ENCODE results near the gene CCL1.

CCL1 gene, protein sequence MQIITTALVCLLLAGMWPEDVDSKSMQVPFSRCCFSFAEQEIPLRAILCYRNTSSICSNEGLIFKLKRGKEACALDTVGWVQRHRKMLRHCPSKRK

DNA sequence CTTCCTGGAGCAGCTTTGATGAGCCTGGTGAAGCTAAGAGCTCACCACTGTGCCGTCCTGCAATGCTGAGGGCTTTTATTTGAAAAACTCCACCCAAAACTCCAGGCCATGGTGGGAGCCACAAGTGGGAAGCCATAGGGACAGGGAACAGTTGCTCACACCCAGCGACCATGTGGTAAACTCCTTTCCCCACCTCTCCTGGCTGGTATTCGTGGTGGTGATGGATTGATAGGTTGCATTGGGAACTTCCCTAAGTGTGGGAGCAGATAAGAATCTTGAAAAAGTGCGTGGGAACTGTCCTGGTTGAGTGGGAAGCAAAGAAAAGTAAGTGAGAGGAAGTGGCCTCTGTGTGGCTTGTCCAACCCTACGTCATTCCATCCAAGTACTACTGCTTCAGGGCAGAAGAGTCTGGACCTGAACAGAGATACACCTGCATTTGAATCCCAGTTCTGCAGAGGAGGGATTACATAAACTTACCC, at the start of gene CCL1:
TSS of gene CCL1 (minus strand) at position 51 of the 479 bp plus-strand sequence. CDS start 72 bp downstream, outside the sequence.
- no peak for DNase-seq

DNA sequence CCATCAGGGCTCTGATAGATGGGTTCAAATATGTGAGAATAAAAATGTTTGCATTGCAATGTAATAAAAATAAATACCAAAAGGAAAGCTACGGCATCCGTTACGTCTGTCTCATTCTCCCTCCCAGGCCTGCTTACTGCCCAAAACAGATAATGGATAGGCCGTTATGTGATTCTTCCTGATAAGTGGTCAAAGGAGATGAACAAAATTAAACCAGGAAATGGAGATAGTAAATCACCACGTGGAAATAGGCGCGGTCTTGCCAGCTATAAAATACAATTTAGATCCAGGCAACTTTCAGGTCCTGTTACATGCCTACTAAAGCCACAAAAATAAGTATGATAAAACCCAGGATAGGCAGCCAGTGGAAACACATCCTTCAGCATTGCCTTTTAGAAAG, 49.5 kb upstream of the CCL1 start:
- DNase-seq, result peak; percentile 87

DNA sequence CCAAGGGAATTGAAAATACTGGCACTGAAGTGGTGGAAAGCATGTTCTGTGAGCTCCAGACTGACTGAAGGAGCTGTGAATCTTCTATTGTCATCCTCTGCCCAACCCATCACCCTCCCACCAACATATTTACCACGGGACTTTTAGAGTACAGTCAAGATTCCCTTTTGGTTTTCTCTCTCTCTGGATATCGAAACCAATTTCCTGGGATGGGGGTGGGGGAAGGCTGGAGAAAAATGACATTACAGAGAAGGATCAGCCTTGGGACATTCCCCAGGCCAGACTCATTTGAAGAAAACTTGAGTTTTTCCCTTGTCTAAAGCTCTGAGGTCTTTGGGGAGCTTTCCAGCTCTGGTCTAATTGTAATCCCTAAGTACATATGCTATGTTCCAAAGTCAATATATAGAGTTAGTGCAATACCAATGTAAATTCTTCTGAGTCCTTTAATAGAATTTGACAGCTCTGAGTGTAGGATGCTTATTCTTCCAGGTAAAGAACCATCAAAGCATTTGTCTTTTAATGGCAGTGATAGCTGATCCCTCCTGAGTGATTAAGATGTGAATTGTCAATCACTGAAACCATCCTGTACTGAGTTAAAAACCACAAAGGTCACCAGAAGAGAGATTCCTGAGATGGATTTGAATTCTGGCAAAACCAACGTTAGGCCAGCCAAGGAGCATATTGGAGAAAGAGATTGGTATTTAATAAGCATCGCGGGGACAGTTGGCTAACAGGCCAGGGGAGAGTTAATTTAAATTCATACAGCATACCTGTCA, 48.8 kb upstream of the CCL1 start:
- DNase-seq, result no peak

DNA sequence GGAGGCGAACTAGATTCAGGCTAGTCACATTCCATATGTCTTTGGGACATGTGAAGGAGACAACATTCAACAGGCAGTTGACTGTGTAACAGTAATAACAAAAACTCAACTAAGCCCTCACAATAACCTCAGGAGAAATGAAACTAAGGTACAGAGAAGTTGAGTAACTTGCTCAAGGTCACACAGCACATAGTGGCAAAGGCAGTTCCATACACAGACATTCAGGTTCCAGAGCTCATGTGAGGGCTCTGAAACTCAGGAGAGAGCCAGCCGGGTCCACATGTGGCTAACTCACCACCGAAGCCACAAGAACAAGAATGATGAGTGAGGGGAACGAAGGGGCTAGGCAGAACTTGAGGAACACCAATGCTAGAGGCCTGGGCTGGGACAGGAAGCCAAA, 46.3 kb upstream of the CCL1 start:
- DNase-seq, result no peak

DNA sequence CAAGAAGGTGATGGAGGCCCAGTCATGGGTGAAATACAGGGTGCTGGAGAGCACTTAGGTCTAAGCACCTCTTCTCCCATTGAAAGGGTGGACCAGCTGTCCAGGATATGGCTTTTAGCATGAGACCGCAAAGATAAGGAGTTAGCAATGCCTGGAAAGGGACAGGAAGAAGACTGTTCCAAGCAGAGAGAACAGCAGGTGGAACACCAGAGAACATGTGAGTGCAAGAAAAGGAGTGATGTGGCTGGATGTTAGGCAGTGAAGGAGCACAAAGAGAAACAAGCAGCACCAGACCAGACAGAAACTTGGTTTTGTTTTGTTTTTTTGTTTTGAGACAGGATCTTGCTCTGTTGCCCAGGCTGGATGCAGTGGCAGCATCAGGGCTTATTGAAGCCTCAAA, 45.4 kb upstream of the CCL1 start:
- peak; percentile 48 for DNase-seq

DNA sequence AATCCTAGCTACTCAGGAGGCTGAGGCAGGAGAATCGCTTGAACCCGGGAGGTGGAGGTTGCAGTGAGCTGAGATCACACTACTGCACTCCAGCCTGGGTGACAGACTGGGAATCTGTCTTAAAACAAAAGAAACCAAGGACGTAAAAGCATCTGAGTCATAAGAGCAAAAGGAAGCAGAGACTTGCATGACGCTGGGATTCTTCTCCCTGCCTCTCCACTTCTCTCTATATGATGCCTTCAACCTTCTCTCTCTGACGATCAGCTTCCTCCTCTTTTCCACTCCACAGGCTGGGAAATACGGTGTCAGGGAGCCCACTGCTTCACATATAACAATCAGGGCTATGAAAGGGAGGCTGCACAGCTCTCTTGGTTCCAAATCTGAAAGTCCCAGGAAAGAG, 43.2 kb upstream of the CCL1 start:
- DNase-seq, result no peak

DNA sequence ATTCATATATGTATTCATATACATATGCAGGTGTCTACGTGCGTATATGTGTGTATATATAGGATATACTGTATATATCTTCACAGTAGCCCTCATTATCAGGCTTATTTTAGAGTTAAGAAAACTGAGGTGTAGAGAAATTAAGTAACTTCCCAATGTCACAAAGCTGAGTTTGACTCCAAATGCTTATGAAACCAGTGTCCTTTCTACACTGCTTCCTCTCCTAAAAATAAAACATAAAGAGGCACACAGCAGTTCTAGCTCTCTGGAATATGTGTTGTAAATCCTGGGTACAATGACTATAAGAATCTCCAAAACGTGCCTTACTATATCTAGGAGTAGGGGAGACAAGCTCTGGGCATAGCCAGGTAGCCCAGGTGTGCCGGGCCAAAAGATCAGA, 40.0 kb upstream of the CCL1 start:
- no peak for DNase-seq

DNA sequence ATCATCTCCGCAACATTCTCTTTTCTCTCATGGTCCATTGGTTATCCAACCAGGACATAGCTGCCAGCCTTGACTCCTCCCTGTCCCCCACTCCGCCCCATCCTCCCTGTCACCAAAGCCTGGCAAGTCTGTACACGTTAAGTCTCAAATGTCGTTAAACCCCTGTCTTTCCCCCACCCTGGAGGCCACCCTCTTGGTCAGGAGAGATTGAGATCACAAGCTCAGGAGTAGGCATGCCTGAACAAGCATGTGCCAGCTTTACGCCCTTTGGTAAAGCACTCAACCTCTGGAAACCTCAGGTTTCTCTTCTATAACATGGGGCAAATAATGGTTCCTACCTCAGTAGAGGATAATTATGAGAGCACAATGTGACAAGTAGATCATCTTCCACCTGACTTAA, 38.1 kb upstream of the CCL1 start:
- no peak for DNase-seq

DNA sequence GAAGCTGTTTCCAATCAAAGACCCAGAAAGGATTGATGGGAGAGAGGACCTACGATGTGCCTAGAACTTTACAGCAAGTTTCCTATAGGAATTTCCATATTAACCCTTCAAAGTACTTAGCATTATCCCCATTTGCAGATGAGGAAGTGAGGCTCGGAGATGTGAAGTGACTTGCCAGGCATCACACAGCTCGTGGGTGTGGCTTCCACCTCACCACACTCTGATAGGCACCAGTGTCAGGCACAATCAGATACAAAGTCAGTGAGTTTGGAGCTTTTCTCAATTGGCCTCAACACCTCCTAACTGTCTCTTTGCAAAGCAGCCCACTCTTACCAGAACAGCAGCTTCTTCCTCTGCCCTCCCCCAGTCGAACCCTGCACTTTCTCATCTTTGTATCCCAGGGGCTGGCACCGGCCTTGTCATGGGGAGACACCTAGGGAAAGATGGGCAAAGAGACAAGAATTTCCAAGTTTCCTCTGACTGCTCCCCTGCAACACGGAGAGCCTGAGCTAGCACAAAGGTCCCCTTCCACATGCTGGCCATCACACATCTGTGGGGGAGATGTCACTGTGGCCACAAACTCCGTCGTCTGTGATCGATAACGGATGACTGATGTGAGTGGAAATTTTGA, 37.4 kb upstream of the CCL1 start:
- peak; percentile 79 for DNase-seq

DNA sequence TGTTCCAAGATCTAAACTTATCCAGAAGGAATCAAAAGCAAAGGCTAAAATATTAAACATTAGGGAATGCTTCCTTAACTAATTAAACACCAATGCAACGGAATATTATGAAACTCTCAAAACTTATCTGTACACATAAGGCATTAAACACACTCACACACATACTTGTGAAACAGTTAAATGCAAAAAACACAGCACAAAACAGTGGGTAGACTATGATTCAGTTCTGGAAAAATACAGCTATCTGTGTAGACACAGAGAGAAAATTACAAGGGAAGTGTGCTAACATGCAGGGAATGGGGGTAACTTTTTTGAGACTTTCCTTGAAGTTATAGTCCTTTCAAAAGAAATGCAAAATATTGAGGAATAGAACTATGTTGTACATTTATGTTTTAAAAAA, 36.7 kb upstream of the CCL1 start:
- no peak for DNase-seq

DNA sequence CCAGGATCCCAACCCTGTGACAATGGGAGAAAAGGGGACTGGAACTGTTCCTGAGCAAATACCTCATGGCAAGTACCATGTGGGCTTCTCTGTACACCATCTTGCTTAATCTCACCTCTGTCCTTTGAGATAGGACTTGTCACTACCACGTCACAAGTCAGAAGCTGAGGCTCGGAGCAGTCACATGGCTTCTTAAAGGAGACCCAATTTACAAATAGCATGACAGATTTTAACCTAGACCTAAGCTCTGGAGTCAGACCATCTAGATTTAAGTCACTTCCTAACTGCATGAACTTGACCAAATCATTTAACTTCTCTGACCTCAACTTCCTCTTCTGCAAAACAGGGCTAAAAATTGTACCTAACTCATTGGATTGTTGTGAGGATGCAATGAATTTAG, 36.0 kb upstream of the CCL1 start:
- peak; percentile 82 for DNase-seq

DNA sequence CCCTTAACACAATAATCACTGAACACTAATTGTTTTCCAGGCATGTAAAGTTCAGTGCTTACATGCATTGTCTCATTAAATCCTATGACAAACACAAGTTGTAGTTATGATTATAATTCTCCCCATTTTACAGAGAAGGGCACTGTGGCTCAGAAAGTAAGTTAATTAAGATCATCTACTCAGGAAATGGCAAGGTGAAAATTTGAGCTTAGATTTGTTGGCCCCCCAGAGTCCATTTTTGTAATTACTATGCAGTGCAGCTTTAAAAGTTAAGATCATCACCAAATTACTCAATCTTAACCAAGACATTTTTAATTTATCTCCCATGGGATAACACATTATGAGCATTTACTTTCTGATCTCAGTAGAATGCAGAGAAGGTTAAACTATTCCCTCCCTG, 34.2 kb upstream of the CCL1 start:
- DNase-seq, result no peak

DNA sequence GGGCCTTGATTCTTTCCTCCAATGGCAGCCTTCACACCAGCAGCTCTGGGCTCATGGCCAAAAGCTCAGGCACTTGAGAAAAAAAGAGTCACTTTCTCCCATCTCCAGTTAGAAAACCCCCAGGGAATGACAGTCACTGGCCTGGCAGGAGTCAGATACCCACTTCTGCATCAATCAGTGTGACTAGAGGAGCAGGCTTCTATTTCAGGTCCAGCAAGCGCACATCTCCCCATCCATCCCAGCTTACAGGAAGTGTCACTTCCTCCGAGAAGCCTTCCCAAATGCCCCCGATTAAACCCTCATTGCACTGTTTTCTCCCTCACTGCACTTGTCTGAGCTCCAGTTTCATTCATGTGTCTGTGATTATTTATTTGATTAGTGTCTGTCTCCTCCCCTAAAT, 30.4 kb upstream of the CCL1 start:
- no peak for DNase-seq

DNA sequence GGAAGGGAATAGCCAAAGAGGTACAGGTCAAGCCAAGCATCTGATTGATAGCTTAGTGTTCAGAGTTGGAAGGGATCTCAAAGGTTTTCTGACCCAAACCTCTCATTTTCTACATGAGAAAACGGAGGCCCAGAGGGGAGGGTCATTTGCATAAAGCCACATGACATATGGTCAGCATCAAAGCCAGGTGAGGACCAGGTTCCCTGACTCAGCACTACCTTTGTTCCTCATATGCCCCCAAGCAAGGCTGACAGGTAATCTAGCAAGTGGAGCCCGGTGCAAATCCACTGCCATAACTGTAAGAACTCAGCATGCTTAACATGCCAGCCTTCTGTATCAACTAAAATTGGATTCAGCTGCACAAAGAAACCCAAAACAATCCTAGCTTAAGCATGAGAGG, 28.2 kb upstream of the CCL1 start:
- no peak for DNase-seq

DNA sequence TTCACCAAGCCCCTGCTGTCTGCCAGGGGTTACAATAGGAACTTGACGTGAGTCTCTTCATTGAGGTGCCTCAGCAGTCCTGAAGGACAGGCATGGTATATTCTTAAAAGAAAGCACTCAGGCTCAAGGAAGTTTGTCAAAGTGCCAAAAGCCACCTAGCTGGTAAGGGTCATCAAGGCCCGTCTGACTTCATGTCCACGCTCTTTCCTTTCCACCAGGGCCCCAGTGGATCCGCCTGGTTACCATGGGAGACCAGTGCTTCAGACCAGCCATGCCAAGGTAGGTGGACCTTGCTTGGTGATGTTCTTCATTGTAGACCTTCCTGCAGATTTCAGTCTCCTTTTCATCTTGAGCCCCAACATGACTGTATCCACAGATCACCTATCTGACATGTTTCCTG, 27.6 kb upstream of the CCL1 start:
- no peak for DNase-seq

DNA sequence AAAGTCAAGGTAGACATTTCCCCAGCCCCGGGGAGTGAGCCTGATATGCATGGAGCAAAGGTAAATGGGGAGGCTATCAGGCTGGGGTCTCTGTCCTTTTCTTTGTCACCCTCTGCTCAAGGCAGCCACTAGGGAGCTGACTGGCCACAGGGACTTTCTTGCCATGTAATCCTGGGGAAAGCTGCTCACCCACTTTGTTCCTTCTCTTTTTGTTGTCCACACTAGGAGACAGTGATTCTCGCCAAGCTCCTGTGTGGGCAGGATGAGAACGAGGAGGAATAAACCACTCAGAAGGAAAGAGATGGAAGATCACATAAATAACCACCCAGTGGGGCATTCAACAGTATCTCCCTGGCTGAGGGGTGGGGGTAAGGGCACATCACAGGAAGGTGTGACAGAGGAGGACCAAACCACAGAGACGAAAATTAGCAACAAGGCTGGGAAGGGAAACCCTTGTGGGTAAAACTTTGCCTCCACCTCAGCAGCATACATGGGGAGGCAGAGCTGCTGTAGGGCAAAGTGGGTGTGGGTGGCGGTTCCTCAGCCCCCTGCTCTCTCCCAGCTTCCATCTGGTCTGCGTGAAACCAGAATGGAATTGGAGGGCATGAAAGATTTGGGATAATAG, 26.2 kb upstream of the CCL1 start:
- no peak for DNase-seq

DNA sequence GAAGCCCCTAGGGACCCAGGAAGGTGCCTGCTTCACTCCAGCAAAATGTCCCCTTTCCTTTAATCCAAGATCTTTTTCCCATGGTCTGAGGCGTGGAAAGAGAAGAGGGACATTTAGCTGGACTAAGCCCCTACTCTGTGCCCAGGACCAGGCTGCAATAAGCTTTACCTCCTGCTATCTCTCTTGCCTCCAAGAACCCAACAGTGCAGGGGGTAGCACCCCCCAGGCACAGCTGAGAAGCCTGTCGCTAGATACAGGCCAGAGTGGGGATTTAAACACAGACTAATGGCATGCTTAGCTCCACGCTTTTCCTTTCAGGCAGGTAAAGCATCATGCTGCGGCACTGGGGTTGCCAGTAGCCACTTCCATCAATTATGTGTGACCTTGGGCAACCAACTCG, 24.5 kb upstream of the CCL1 start:
- no peak for DNase-seq

DNA sequence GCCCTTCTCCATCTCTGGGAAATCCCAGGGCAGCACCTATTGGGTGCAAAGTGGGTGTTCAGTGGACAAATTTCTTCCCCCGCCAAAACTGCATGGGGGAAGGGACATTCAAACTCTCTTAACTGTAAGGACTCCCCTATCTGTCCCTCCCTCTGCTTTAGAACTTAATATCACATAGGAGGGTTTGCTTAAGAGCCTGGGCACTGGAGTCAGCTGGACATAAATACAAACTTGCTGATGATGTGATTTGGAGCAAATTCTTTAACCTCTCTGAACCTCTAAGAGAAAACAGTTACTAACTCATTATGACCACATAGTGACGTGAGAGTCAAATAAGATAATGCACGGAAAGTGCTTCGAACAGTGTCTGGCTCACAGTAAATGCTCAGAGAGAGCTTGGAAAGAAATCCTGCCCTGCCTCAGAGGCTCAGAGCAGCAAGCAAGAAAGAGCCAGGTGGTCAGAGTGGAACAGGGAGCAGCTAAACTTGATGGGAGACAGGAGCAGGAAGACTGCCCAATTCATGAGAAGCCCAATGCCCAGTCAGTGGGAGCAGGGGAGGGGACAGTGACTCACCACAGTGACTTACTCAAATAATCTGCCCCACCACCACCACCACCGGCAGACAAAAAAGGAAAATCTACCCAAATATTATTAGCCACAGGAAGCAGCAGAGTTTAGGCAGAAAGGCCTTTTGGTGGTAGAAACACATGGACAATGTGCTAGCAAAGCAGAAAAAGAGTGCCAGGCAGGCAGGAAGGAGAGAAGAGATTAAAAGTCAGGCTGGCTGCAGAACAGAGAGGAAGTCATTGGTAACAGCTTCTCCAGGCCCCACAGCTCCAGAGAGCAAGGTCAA, 23.9 kb upstream of the CCL1 start:
- peak; percentile 87 for DNase-seq

DNA sequence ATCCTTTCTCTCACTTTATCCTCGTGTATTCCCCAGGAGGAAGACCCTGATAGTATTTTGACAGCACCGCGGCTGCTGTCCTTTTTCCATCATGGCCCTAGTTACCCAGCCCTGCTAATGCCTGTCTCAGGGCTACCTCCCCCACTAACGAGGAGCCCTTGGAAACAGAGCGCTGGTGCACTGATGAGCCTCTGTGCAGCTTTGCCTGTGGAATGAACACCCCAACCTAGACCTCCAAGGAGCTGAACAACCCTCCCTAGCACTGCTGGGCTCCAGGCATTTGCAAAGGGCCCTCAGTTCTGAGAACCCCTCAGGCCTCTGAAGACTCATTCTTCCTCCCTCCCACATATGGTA, 23.3 kb upstream of the CCL1 start:
- DNase-seq, result no peak

DNA sequence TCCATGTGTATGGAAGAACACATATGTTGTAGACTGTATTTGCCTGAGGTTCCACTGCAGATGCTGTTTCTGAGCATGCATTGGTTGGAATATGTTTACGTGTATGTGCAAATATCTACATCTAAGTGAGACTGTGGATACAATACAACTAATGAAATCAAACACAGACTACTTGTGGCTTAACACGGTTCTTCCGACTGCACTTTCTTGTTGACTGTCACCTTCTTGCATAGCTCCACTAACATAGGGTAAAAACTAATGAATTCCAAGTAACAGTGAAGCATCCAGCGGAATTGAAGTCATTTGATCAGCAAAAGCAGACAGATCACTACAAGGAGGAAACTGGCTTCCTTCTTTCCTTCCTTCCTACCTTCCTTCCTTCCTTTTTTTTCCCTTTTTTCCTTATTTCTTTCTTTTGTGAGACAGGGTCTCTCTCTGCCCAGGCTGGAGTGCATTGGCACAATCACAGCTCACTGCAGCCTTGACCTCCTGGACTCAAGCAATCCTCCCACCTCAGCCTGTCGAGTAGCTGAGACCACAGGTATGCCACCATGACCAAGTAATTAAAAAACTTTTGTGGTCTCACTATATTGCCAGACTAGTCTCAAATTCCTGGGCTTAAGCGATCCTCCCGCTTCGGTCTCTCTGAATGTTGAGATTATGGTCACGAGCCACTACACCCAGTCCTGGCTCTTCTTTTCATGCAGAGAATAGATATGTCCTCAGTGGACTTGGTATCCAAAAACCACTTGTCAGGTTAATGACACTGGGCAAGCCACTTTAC, 22.0 kb upstream of the CCL1 start:
- DNase-seq, result no peak

DNA sequence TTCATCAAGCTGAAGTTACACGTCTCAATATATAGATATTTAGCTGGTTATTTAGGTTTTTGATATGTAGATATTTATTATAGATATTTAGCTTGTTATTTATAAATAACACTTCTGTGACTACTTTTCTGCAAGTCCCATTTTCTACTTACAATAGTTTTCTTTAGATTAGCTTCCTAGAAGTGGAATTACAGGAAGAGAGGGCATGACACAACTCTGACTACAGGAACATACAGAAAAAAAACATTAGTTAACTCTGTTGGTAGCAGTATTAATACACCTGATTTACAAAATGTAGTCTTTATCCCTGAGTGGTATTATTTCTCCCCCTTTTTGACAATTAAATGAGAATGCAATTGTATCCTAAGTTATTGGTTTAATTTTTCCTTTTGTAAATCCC, 21.2 kb upstream of the CCL1 start:
- DNase-seq, result no peak

DNA sequence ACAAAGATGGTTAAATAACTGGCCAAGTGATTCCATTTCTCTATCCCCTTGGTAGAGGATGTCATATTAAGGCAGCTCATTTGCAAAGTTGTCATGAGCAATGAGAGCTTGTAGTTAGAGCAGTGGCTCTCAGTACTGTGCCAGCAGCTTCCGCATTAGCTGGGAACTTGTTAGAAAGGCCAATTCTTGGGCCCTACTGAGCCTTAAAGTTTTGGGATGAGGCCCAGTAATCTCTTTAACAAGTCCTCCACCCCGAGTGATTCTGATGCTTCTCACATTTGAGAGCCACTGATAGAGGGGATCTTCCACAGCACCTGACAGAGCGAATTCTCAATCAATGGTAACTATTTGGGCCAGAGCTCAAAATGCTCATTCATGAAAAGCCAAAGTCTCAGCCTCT, 20.2 kb upstream of the CCL1 start:
- DNase-seq, result no peak
